ENCODE results near the gene COL4A1.

Gene COL4A1

GRCh38 chr13:110272651-110273050 lies 34.3 kb downstream of the COL4A1 start:
- peaks cover 2 to 8% of the 10 kb centered on the region in 2 donors for H3K36me3 ChIP-seq (ENCODE audit: control insufficient read depth in 2 of 2, insufficient read depth in 2 of 2, low read length in 2 of 2)
- H3K4me1 ChIP-seq (ENCODE audit: control insufficient read depth, insufficient read depth, low read length): peaks cover 44% of the 10 kb centered on the region
- no peak overlapping the region for H3K27ac ChIP-seq (ENCODE audit: low read length)
- no peaks in the 10 kb centered on the region for H3K27me3 ChIP-seq (ENCODE audit: control insufficient read depth in 1 of 2, insufficient read depth in 2 of 2, low read length in 2 of 2)
- no peak overlapping the region for H3K9ac ChIP-seq (ENCODE audit: low read length in 2 of 2)
- H3K9me3 ChIP-seq (ENCODE audit: control insufficient read depth in 2 of 2, low read length in 2 of 2): no peaks in the 10 kb centered on the region
- no peak overlapping the region for H3K4me3 ChIP-seq (ENCODE audit: low read length in 2 of 2)

- H3K4me1 ChIP-seq (ENCODE audit: control insufficient read depth, insufficient read depth, low read length): peaks cover 48% of the 10 kb centered on the region
- H3K27ac ChIP-seq (ENCODE audit: low read length): no peak overlapping the region
- H3K27me3 ChIP-seq (ENCODE audit: control insufficient read depth in 1 of 2, insufficient read depth in 2 of 2, low read length in 2 of 2): no peaks in the 10 kb centered on the region
- no peaks in the 10 kb centered on the region for H3K9me3 ChIP-seq (ENCODE audit: control insufficient read depth in 2 of 2, low read length in 2 of 2)
- H3K36me3 ChIP-seq (ENCODE audit: control insufficient read depth in 2 of 2, insufficient read depth in 2 of 2, low read length in 2 of 2): peaks cover 2 to 8% of the 10 kb centered on the region in 2 donors
- no peak overlapping the region for H3K9ac ChIP-seq (ENCODE audit: low read length in 2 of 2)
- no peak overlapping the region for H3K4me3 ChIP-seq (ENCODE audit: low read length in 2 of 2)
These were observed 34.7 kb downstream of the COL4A1 start for GRCh38 chr13:110272227-110272626.

GRCh38 chr13:110271313-110271712 lies 35.6 kb downstream of the COL4A1 start:
- Histone ChIP-seq H3K4me3 (ENCODE audit: low read length in 2 of 2) (no peak overlapping the region), H3K27me3 (ENCODE audit: control insufficient read depth in 1 of 2, insufficient read depth in 2 of 2, low read length in 2 of 2) (no peaks in the 10 kb centered on the region), H3K9ac (ENCODE audit: low read length in 2 of 2) (no peak overlapping the region), H3K36me3 (ENCODE audit: control insufficient read depth in 2 of 2, insufficient read depth in 2 of 2, low read length in 2 of 2) (peaks cover 2 to 8% of the 10 kb centered on the region in 2 donors), H3K4me1 (ENCODE audit: control insufficient read depth, insufficient read depth, low read length) (peaks cover 48% of the 10 kb centered on the region), H3K9me3 (ENCODE audit: control insufficient read depth in 2 of 2, low read length in 2 of 2) (no peaks in the 10 kb centered on the region), H3K27ac (ENCODE audit: low read length) (peak overlapping the region; percentile 37)

- Histone ChIP-seq H3K27me3 (ENCODE audit: control insufficient read depth in 1 of 2, insufficient read depth in 2 of 2, low read length in 2 of 2) (no peaks in the 10 kb centered on the region), H3K36me3 (ENCODE audit: control insufficient read depth in 2 of 2, insufficient read depth in 2 of 2, low read length in 2 of 2) (peaks cover 2 to 8% of the 10 kb centered on the region in 2 donors), H3K9ac (ENCODE audit: low read length in 2 of 2) (no peak overlapping the region), H3K4me1 (ENCODE audit: control insufficient read depth, insufficient read depth, low read length) (peaks cover 47% of the 10 kb centered on the region), H3K27ac (ENCODE audit: low read length) (peak overlapping the region; percentile 37), H3K9me3 (ENCODE audit: control insufficient read depth in 2 of 2, low read length in 2 of 2) (no peaks in the 10 kb centered on the region), H3K4me3 (ENCODE audit: low read length in 2 of 2) (no peak overlapping the region)
These were observed 36.5 kb downstream of the COL4A1 start for GRCh38 chr13:110270507-110270906.

GRCh38 chr13:110269509-110270185 lies 37.3 kb downstream of the COL4A1 start:
- Histone ChIP-seq H3K4me1 (ENCODE audit: control insufficient read depth, insufficient read depth, low read length) (peaks cover 45% of the 10 kb centered on the region), H3K4me3 (ENCODE audit: low read length in 2 of 2) (peak overlapping the region in 1 of 2 donors; percentile 40), H3K36me3 (ENCODE audit: control insufficient read depth in 2 of 2, insufficient read depth in 2 of 2, low read length in 2 of 2) (peaks cover 2 to 8% of the 10 kb centered on the region in 2 donors), H3K9ac (ENCODE audit: low read length in 2 of 2) (no peak overlapping the region), H3K27ac (ENCODE audit: low read length) (peak overlapping the region; percentile 24), H3K9me3 (ENCODE audit: control insufficient read depth in 2 of 2, low read length in 2 of 2) (no peaks in the 10 kb centered on the region), H3K27me3 (ENCODE audit: control insufficient read depth in 1 of 2, insufficient read depth in 2 of 2, low read length in 2 of 2) (no peaks in the 10 kb centered on the region)

- H3K4me1 ChIP-seq (ENCODE audit: control insufficient read depth, insufficient read depth, low read length): peaks cover 49% of the 10 kb centered on the region
- no peak overlapping the region for H3K4me3 ChIP-seq (ENCODE audit: low read length in 2 of 2)
- H3K27me3 ChIP-seq (ENCODE audit: control insufficient read depth in 1 of 2, insufficient read depth in 2 of 2, low read length in 2 of 2): no peaks in the 10 kb centered on the region
- no peaks in the 10 kb centered on the region for H3K9me3 ChIP-seq (ENCODE audit: control insufficient read depth in 2 of 2, low read length in 2 of 2)
- no peak overlapping the region for H3K9ac ChIP-seq (ENCODE audit: low read length in 2 of 2)
- peaks cover 2 to 8% of the 10 kb centered on the region in 2 donors for H3K36me3 ChIP-seq (ENCODE audit: control insufficient read depth in 2 of 2, insufficient read depth in 2 of 2, low read length in 2 of 2)
- peak overlapping the region; percentile 24 for H3K27ac ChIP-seq (ENCODE audit: low read length)
These were observed 38.3 kb downstream of the COL4A1 start for GRCh38 chr13:110268576-110269185.

- Histone ChIP-seq H3K27me3 (ENCODE audit: control insufficient read depth in 1 of 2, insufficient read depth in 2 of 2, low read length in 2 of 2) (no peaks in the 10 kb centered on the region), H3K36me3 (ENCODE audit: control insufficient read depth in 2 of 2, insufficient read depth in 2 of 2, low read length in 2 of 2) (peaks cover 2% of the 10 kb centered on the region in 2 donors), H3K9me3 (ENCODE audit: control insufficient read depth in 2 of 2, low read length in 2 of 2) (no peaks in the 10 kb centered on the region), H3K4me1 (ENCODE audit: control insufficient read depth, insufficient read depth, low read length) (peaks cover 51% of the 10 kb centered on the region), H3K4me3 (ENCODE audit: low read length in 2 of 2) (peak overlapping the region in 1 of 2 donors; percentile 22), H3K27ac (ENCODE audit: low read length) (peak overlapping the region; percentile 24), H3K9ac (ENCODE audit: low read length in 2 of 2) (no peak overlapping the region)
These were observed 38.9 kb downstream of the COL4A1 start for GRCh38 chr13:110268061-110268460.

- no peak overlapping the region for H3K27ac ChIP-seq (ENCODE audit: low read length)
- no peaks in the 10 kb centered on the region for H3K27me3 ChIP-seq (ENCODE audit: control insufficient read depth in 1 of 2, insufficient read depth in 2 of 2, low read length in 2 of 2)
- peaks cover 0 to 2% of the 10 kb centered on the region in 2 donors for H3K36me3 ChIP-seq (ENCODE audit: control insufficient read depth in 2 of 2, insufficient read depth in 2 of 2, low read length in 2 of 2)
- H3K9ac ChIP-seq (ENCODE audit: low read length in 2 of 2): no peak overlapping the region
- no peak overlapping the region for H3K4me3 ChIP-seq (ENCODE audit: low read length in 2 of 2)
- H3K9me3 ChIP-seq (ENCODE audit: control insufficient read depth in 2 of 2, low read length in 2 of 2): no peaks in the 10 kb centered on the region
- peaks cover 62% of the 10 kb centered on the region for H3K4me1 ChIP-seq (ENCODE audit: control insufficient read depth, insufficient read depth, low read length)
These were observed 40.0 kb downstream of the COL4A1 start for GRCh38 chr13:110266983-110267382.

GRCh38 chr13:110266431-110266809 lies 40.5 kb downstream of the COL4A1 start:
- no peak overlapping the region for H3K9ac ChIP-seq (ENCODE audit: low read length in 2 of 2)
- H3K4me3 ChIP-seq (ENCODE audit: low read length in 2 of 2): no peak overlapping the region
- no peaks in the 10 kb centered on the region for H3K9me3 ChIP-seq (ENCODE audit: control insufficient read depth in 2 of 2, low read length in 2 of 2)
- no peaks in the 10 kb centered on the region for H3K36me3 ChIP-seq (ENCODE audit: control insufficient read depth in 2 of 2, insufficient read depth in 2 of 2, low read length in 2 of 2)
- H3K4me1 ChIP-seq (ENCODE audit: control insufficient read depth, insufficient read depth, low read length): peaks cover 66% of the 10 kb centered on the region
- peak overlapping the region; percentile 2 for H3K27ac ChIP-seq (ENCODE audit: low read length)
- H3K27me3 ChIP-seq (ENCODE audit: control insufficient read depth in 1 of 2, insufficient read depth in 2 of 2, low read length in 2 of 2): no peaks in the 10 kb centered on the region

- Histone ChIP-seq H3K36me3 (ENCODE audit: control insufficient read depth in 2 of 2, insufficient read depth in 2 of 2, low read length in 2 of 2) (no peaks in the 10 kb centered on the region), H3K9me3 (ENCODE audit: control insufficient read depth in 2 of 2, low read length in 2 of 2) (no peaks in the 10 kb centered on the region), H3K4me1 (ENCODE audit: control insufficient read depth, insufficient read depth, low read length) (peaks cover 64% of the 10 kb centered on the region), H3K27ac (ENCODE audit: low read length) (peak overlapping the region; percentile 2), H3K27me3 (ENCODE audit: control insufficient read depth in 1 of 2, insufficient read depth in 2 of 2, low read length in 2 of 2) (no peaks in the 10 kb centered on the region), H3K4me3 (ENCODE audit: low read length in 2 of 2) (no peak overlapping the region), H3K9ac (ENCODE audit: low read length in 2 of 2) (no peak overlapping the region)
These were observed 41.1 kb downstream of the COL4A1 start for GRCh38 chr13:110265682-110266430.
